Esophagus muscularis mucosa (tissue), 4 donors: ENCODE measurements around the gene FAM13A. TPM values are rescaled to one million over a fixed set of nuclear protein-coding genes. Genes with fewer than 3 reads are reported as not detected.

Experiments
- DNase-seq: peaks from one replicate; pipeline ENCODE4 v3.0.0-alpha.2; 2017; ENCODE audit errors: extremely low spot score
- H3K27ac ChIP-seq, 4 donors: fragments of 200-600 bp; sonication (generic); replicated peaks in 1 of 4; 1 replicate in 3 of 4; 2 replicates in 1 of 4; pipeline ENCODE4 v1.5.1; 2016 to 2019; ENCODE audit warnings: mild to moderate bottlenecking in 1 of 4
- H3K27me3 ChIP-seq, 4 donors: fragments of 200-600 bp; sonication (generic); one replicate each; pipeline versions ENCODE4 v1.5.1 to v1.6.0; 2016 to 2019
- H3K36me3 ChIP-seq, 4 donors: fragments of 200-600 bp; sonication (generic); one replicate each; pipeline ENCODE4 v1.5.1; 2016 to 2019
- H3K4me1 ChIP-seq, 4 donors: fragments of 200-600 bp; sonication (generic); one replicate each; pipeline ENCODE4 v1.5.1; 2016 to 2019
- H3K4me3 ChIP-seq, 4 donors: fragments of 200-600 bp; sonication (generic); 1 replicate in 2 of 4; 2 replicates in 2 of 4; pipeline ENCODE4 v1.5.1; 2016 to 2019; ENCODE audit warnings: mild to moderate bottlenecking in 4 of 4, moderate library complexity in 1 of 4
- H3K9me3 ChIP-seq, 4 donors: fragments of 200-600 bp; sonication (generic); 1 replicate in 3 of 4; 2 replicates in 1 of 4; pipeline ENCODE4 v1.5.1; 2016 to 2019
- CTCF ChIP-seq, 3 experiments: fragments of 200-600 bp in 2 of 3; fragments of 450-650 bp in 1 of 3; sonication (generic) in 2 of 3; IDR thresholded peaks; one replicate each; pipeline ENCODE4 v1.5.1; 2017 to 2019; ENCODE audit warnings: antibody characterized with exemption in 3 of 3, mild to moderate bottlenecking in 2 of 3, moderate library complexity in 1 of 3
- EP300 ChIP-seq: sonication (generic); formaldehyde crosslinking; IDR thresholded peaks from one replicate; pipeline ENCODE4 v1.6.1; 2017; ENCODE audit warnings: antibody characterized with exemption
- POLR2A ChIP-seq: fragments of 450-650 bp; IDR thresholded peaks from one replicate; pipeline ENCODE4 v1.6.1; 2017; ENCODE audit warnings: antibody characterized with exemption, moderate library complexity, mild to moderate bottlenecking, low read depth
- POLR2AphosphoS5 ChIP-seq, 2 donors: sonication (generic); formaldehyde crosslinking; IDR thresholded peaks; one replicate each; pipeline ENCODE4 v1.6.1; 2017; ENCODE audit warnings: antibody characterized with exemption in 2 of 2
- WGBS: methylation state at CpG from one replicate; pipeline ENCODE4 v1.1.5; 2018; 5-methylcytosine and 5-hydroxymethylcytosine counted together
- intact Hi-C: fragments of 100-400 bp; cut with DNase I; formaldehyde crosslinking; loops from one replicate; pipeline ENCODE4 v1.15.1; 2023
- total RNA-seq, 4 donors: library from RNA; depleted of rRNA; stranded (reverse); fragments of >200 nt; gene quantifications; one replicate each; pipeline versions ENCODE4 v1.1.0 to v1.2.1, GENCODE V29; 2016

The FAM13A gene
- total RNA-seq, 4 donors from 2014 or later = 22.4 to 27.2 (median 26.0) TPM

GRCh38 chr4:88720451-88721428 lies 336.2 kb downstream of the FAM13A start:
- WGBS = 60% methylated on average over 8 of the region's 10 CpGs
- Histone ChIP-seq H3K4me1 (peaks cover 21 to 44% (median 39%) of the 10 kb centered on the region in 4 donors), H3K36me3 (peaks cover 20 to 49% (median 29%) of the 10 kb centered on the region in 4 donors), H3K4me3 (no peak overlapping the region), H3K27ac (peak overlapping the region; percentile 19 to 45 (median 32)), H3K9me3 (peaks cover 0 to 14% (median 12%) of the 10 kb centered on the region in 4 donors), H3K27me3 (no peaks in the 10 kb centered on the region)
- no peak for TF ChIP-seq POLR2A
- no peak for TF ChIP-seq POLR2AphosphoS5 (IDR thresholded peaks at IDR 0.05)
- no peak for TF ChIP-seq EP300
- TF ChIP-seq CTCF (IDR thresholded peaks at IDR 0.05) = no peak
- intact Hi-C loops = no loop called here
- no peak for DNase-seq

GRCh38 chr4:88719381-88719780 lies 337.6 kb downstream of the FAM13A start:
- intact Hi-C loops = no loop called here
- DNase-seq = no peak
- Histone ChIP-seq H3K4me1 (peaks cover 21 to 43% (median 38%) of the 10 kb centered on the region in 4 donors), H3K9me3 (peaks cover 0 to 14% (median 12%) of the 10 kb centered on the region in 4 donors), H3K27me3 (no peaks in the 10 kb centered on the region), H3K36me3 (peaks cover 20 to 49% (median 27%) of the 10 kb centered on the region in 4 donors), H3K27ac (no peak overlapping the region), H3K4me3 (no peak overlapping the region)
- TF ChIP-seq POLR2AphosphoS5 (IDR thresholded peaks at IDR 0.05) (no peak), POLR2A (no peak), CTCF (IDR thresholded peaks at IDR 0.05) (no peak), EP300 (no peak)
- WGBS = 91% methylated on average over 1 of the region's 1 CpG

GRCh38 chr4:88718098-88718497 lies 338.9 kb downstream of the FAM13A start:
- no peak overlapping the region for H3K27ac ChIP-seq
- peaks cover 17 to 30% (median 26%) of the 10 kb centered on the region in 4 donors for H3K4me1 ChIP-seq
- H3K4me3 ChIP-seq = no peak overlapping the region
- no peaks in the 10 kb centered on the region for H3K27me3 ChIP-seq
- DNase-seq = no peak
- H3K9me3 ChIP-seq = peaks cover 0 to 14% (median 12%) of the 10 kb centered on the region in 4 donors
- 100% methylated on average over 5 of the region's 5 CpGs for WGBS
- intact Hi-C loops = no loop called here
- H3K36me3 ChIP-seq = peaks cover 20 to 39% (median 26%) of the 10 kb centered on the region in 4 donors
- TF ChIP-seq EP300 = no peak
- TF ChIP-seq POLR2A = no peak
- no peak for TF ChIP-seq CTCF (IDR thresholded peaks at IDR 0.05)
- TF ChIP-seq POLR2AphosphoS5 (IDR thresholded peaks at IDR 0.05) = no peak

GRCh38 chr4:88713782-88714181 lies 343.2 kb downstream of the FAM13A start:
- Histone ChIP-seq H3K27me3 (no peaks in the 10 kb centered on the region), H3K9me3 (peaks cover 0 to 14% (median 12%) of the 10 kb centered on the region in 4 donors), H3K36me3 (peaks cover 23 to 47% (median 42%) of the 10 kb centered on the region in 4 donors), H3K4me3 (no peak overlapping the region), H3K27ac (no peak overlapping the region), H3K4me1 (no peaks in the 10 kb centered on the region)
- TF ChIP-seq EP300 (no peak), CTCF (IDR thresholded peaks at IDR 0.05) (no peak), POLR2AphosphoS5 (IDR thresholded peaks at IDR 0.05) (no peak), POLR2A (no peak)
- 79% methylated on average over 1 of the region's 1 CpG for WGBS
- intact Hi-C loops = no loop called here
- DNase-seq = no peak
